ENCODE measurements around the gene RRAS2. TPM values are rescaled to one million over a fixed set of nuclear protein-coding genes. Genes with fewer than 3 reads are reported as not detected.

RRAS2 gene
- total and polyA plus RNA-seq, 10 of the 15 experiments (the other 5 are each of a cell fraction or from before 2014, with no cell fraction given), result 26.9 to 72.4 (median 45.4) TPM

DNA sequence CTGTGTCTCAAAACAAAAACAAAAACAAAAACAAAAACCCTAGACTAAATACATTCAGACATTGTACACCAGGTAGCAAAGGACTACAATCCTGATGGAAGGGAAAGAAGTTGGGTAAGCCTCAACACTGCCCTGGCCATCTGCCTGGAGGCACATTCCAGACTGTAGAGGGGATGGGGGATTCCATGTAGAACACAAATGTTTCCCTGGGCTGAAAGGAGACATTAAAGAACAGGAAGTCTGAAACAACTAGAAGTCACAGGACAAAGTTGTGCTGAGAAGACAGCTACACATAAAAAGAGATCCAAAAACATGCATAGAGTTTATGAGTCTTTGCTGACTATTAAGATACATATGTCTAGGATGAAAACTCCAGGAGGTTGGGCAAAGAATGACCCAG, 83.9 kb downstream of the RRAS2 start:
- Histone ChIP-seq H3K79me2 (ENCODE audit: control insufficient read depth, insufficient read depth, low read length) (no peaks in the 10 kb centered on the region), H3K9ac (ENCODE audit: control insufficient read depth, insufficient read depth, low read length) (no peak overlapping the region), H3K36me3 (ENCODE audit: control insufficient read depth in 2 of 2, insufficient read depth in 2 of 2, low read length in 1 of 2) (peaks cover 0 to 4% of the 10 kb centered on the region in 2 experiments; a peak in 1 of 4 replicates), H3K4me2 (ENCODE audit: control insufficient read depth, insufficient read depth) (no peak overlapping the region), H4K20me1 (ENCODE audit: control insufficient read depth, insufficient read depth) (no peaks in the 10 kb centered on the region), H3K4me1 (ENCODE audit: control insufficient read depth, insufficient read depth, low read length) (peaks cover 32% of the 10 kb centered on the region), H3K27me3 (replicated peaks in 1 of 2; ENCODE audit: control insufficient read depth in 2 of 2, insufficient read depth in 2 of 2, low read length in 1 of 2) (no peaks in the 10 kb centered on the region), H3K27ac (ENCODE audit: control insufficient read depth, insufficient read depth) (no peak overlapping the region), H3K4me3 (no peak overlapping the region), H3K9me3 (replicated peaks; ENCODE audit: control insufficient read depth, insufficient read depth, low read length) (no peaks in the 10 kb centered on the region), H2AFZ (ENCODE audit: control insufficient read depth, low read depth, low read length) (no peak overlapping the region)
- ChIA-PET RAD21 (ENCODE audit: unreplicated experiment) (no interaction called here), POLR2A (no interaction called here), CTCF (no interaction called here), SMC1A (ENCODE audit: uncharacterized antibody, unreplicated experiment) (interaction anchor here (1.2 kb wide), 1 partner anchor 10 kb away, joined by 3 read pairs; no protein-coding TSS in a partner anchor)
- DNase-seq (ENCODE audit: low read depth, low spot score) (no peak), ATAC-seq (no peak), FAIRE-seq (no peak)
- no peak for TF ChIP-seq CHD1 (IDR thresholded peaks at IDR 0.05; ENCODE audit: low read depth, low read length)
- TF ChIP-seq PML (IDR thresholded peaks at IDR 0.05; ENCODE audit: low read length), result no peak
- TF ChIP-seq, protein P1, sequence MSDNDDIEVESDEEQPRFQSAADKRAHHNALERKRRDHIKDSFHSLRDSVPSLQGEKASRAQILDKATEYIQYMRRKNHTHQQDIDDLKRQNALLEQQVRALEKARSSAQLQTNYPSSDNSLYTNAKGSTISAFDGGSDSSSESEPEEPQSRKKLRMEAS (IDR thresholded peaks at IDR 0.05; ENCODE audit: low read depth, low read length), result no peak
- intact Hi-C loops (cut with micrococcal nuclease; ENCODE audit: unreplicated experiment), result no loop called here
- in situ Hi-C loops (cut with MboI), result no loop called here
- BruUV-seq (replicated peaks), result no TSS peak

DNA sequence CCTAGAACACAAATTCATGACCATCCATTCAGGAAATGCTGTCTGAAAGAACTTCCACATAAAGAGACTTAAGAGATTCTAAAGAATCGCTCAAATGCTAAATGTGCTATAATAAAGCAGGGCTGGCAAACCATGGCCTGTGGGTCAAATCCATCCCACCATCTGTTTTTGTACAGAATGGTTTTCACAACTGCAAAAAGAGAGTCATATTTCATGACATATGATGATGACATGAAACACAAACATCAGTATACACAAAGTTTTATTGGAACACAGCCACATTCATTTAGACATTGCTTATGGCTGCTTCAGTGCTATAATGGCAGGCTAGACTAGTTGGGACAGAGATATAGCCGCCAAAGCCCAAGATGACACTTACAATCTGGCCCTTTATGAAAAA, 85.1 kb downstream of the RRAS2 start:
- no peaks in the 10 kb centered on the region for H3K36me3 ChIP-seq (ENCODE audit: control insufficient read depth in 2 of 2, insufficient read depth in 2 of 2, low read length in 1 of 2)
- ChIA-PET POLR2A (no interaction called here), CTCF (no interaction called here), SMC1A (ENCODE audit: uncharacterized antibody, unreplicated experiment) (no interaction called here), RAD21 (ENCODE audit: unreplicated experiment) (no interaction called here)
- WGBS (ENCODE audit: insufficient coverage, insufficient replicate concordance, low lambda C conversion rate, missing lambda C conversion rate), result 98% methylated on average over 2 of the region's 2 CpGs
- DNase-seq (ENCODE audit: low read depth, low spot score) (no peak), ATAC-seq (no peak), FAIRE-seq (no peak)
- no peak overlapping the region for H3K4me2 ChIP-seq (ENCODE audit: control insufficient read depth, insufficient read depth)
- intact Hi-C loops (cut with micrococcal nuclease; ENCODE audit: unreplicated experiment) (no loop called here), in situ Hi-C loops (cut with MboI) (no loop called here)
- no peak overlapping the region for H2AFZ ChIP-seq (ENCODE audit: control insufficient read depth, low read depth, low read length)
- no peaks in the 10 kb centered on the region for H3K27me3 ChIP-seq (replicated peaks in 1 of 2; ENCODE audit: control insufficient read depth in 2 of 2, insufficient read depth in 2 of 2, low read length in 1 of 2)
- no peak overlapping the region for H3K27ac ChIP-seq (ENCODE audit: control insufficient read depth, insufficient read depth)
- H3K4me3 ChIP-seq, result no peak overlapping the region
- H3K79me2 ChIP-seq (ENCODE audit: control insufficient read depth, insufficient read depth, low read length), result no peaks in the 10 kb centered on the region
- peaks cover 33% of the 10 kb centered on the region for H3K4me1 ChIP-seq (ENCODE audit: control insufficient read depth, insufficient read depth, low read length)
- TF ChIP-seq MEF2A (IDR thresholded peaks at IDR 0.05; ENCODE audit: insufficient read depth, low read depth, low read length) (no peak), JUNB (IDR thresholded peaks at IDR 0.05) (no peak), CHD4 (IDR thresholded peaks at IDR 0.05) (no peak), TCF12 (IDR thresholded peaks at IDR 0.05; ENCODE audit: low read depth, low read length) (no peak), MTA2 (IDR thresholded peaks at IDR 0.05; ENCODE audit: low read depth) (no peak), NFXL1 (IDR thresholded peaks at IDR 0.05; ENCODE audit: borderline replicate concordance) (no peak), POLR2A (IDR thresholded peaks at IDR 0.05; ENCODE audit: low read depth, low read length) (no peak), CREM (IDR thresholded peaks at IDR 0.05; ENCODE audit: low read depth) (no peak)
- TF ChIP-seq, protein P2, sequence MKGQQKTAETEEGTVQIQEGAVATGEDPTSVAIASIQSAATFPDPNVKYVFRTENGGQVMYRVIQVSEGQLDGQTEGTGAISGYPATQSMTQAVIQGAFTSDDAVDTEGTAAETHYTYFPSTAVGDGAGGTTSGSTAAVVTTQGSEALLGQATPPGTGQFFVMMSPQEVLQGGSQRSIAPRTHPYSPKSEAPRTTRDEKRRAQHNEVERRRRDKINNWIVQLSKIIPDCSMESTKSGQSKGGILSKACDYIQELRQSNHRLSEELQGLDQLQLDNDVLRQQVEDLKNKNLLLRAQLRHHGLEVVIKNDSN (IDR thresholded peaks at IDR 0.05; ENCODE audit: borderline replicate concordance, extremely low read length, insufficient read depth, low read depth, low read length), result no peak
- TF ChIP-seq, protein P3, sequence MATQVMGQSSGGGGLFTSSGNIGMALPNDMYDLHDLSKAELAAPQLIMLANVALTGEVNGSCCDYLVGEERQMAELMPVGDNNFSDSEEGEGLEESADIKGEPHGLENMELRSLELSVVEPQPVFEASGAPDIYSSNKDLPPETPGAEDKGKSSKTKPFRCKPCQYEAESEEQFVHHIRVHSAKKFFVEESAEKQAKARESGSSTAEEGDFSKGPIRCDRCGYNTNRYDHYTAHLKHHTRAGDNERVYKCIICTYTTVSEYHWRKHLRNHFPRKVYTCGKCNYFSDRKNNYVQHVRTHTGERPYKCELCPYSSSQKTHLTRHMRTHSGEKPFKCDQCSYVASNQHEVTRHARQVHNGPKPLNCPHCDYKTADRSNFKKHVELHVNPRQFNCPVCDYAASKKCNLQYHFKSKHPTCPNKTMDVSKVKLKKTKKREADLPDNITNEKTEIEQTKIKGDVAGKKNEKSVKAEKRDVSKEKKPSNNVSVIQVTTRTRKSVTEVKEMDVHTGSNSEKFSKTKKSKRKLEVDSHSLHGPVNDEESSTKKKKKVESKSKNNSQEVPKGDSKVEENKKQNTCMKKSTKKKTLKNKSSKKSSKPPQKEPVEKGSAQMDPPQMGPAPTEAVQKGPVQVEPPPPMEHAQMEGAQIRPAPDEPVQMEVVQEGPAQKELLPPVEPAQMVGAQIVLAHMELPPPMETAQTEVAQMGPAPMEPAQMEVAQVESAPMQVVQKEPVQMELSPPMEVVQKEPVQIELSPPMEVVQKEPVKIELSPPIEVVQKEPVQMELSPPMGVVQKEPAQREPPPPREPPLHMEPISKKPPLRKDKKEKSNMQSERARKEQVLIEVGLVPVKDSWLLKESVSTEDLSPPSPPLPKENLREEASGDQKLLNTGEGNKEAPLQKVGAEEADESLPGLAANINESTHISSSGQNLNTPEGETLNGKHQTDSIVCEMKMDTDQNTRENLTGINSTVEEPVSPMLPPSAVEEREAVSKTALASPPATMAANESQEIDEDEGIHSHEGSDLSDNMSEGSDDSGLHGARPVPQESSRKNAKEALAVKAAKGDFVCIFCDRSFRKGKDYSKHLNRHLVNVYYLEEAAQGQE (IDR thresholded peaks at IDR 0.05; ENCODE audit: low read depth, low read length), result no peak
- no peak overlapping the region for H3K9ac ChIP-seq (ENCODE audit: control insufficient read depth, insufficient read depth, low read length)
- no peaks in the 10 kb centered on the region for H3K9me3 ChIP-seq (replicated peaks; ENCODE audit: control insufficient read depth, insufficient read depth, low read length)
- H4K20me1 ChIP-seq (ENCODE audit: control insufficient read depth, insufficient read depth), result no peaks in the 10 kb centered on the region
- no TSS peak for BruUV-seq (replicated peaks)
